Mesodermal cell (in vitro differentiated cells): ENCODE data around the gene NODAL.
A peak's percentile ranks its signal among the peaks of the same experiment; 100 is the strongest.

ENCODE experiments used
- H3K27ac ChIP-seq: 2 replicates; pipeline ENCODE4 v1.7.0; 2013; ENCODE audit warnings: mild to moderate bottlenecking, low read depth, low read length, moderate library complexity; ENCODE audit not compliant: severe bottlenecking
- H3K36me3 ChIP-seq: 2 replicates; pipeline ENCODE4 v1.7.1; 2013; ENCODE audit warnings: mild to moderate bottlenecking, low read length, moderate library complexity; ENCODE audit not compliant: control insufficient read depth, insufficient read depth
- H3K4me1 ChIP-seq: one replicate; pipeline ENCODE4 v1.7.1; 2013; ENCODE audit warnings: mild to moderate bottlenecking, low read length; ENCODE audit not compliant: insufficient read depth, control insufficient read depth, poor library complexity, severe bottlenecking
- H3K4me3 ChIP-seq: 2 replicates; pipeline ENCODE4 v1.7.0; 2013; ENCODE audit warnings: low read length, control low read depth, mild to moderate bottlenecking; ENCODE audit not compliant: insufficient read depth, poor library complexity, severe bottlenecking; ENCODE audit errors: extremely low read depth
- H3K9me3 ChIP-seq: 2 replicates; pipeline ENCODE4 v1.7.1; 2013; ENCODE audit warnings: mild to moderate bottlenecking, low read length, moderate library complexity; ENCODE audit not compliant: control insufficient read depth
- WGBS, 2 experiments: methylation state at CpG; one replicate each; pipeline ENCODE4 v1.1.5; 2013; ENCODE audit warnings: missing lambda C conversion rate in 2 of 2; ENCODE audit not compliant: insufficient coverage in 2 of 2; 5-methylcytosine and 5-hydroxymethylcytosine counted together

Gene NODAL

GRCh38 chr10:70444744-70445143, 3.3 kb upstream of the NODAL start:
- Histone ChIP-seq H3K27ac (no peak overlapping the region), H3K36me3 (no peaks in the 10 kb centered on the region), H3K4me3 (no peak overlapping the region), H3K4me1 (peaks cover 5% of the 10 kb centered on the region), H3K9me3 (no peaks in the 10 kb centered on the region)
- 80 to 100% methylated on average over 2 of the region's 4 CpGs for WGBS, 2 experiments

- WGBS, 2 experiments: 30 to 46% methylated on average over 5 to 6 of the region's 6 CpGs
- peaks cover 5% of the 10 kb centered on the region for H3K4me1 ChIP-seq
- H3K4me3 ChIP-seq: no peak overlapping the region
- no peaks in the 10 kb centered on the region for H3K9me3 ChIP-seq
- no peak overlapping the region for H3K27ac ChIP-seq
- H3K36me3 ChIP-seq: no peaks in the 10 kb centered on the region
Measured at GRCh38 chr10:70442332-70442988, 979 bp upstream of the NODAL start.

GRCh38 chr10:70441895-70442309, 421 bp upstream of the NODAL start:
- H3K4me3 ChIP-seq: no peak overlapping the region
- no peak overlapping the region for H3K27ac ChIP-seq
- H3K4me1 ChIP-seq: peaks cover 5% of the 10 kb centered on the region
- WGBS, 2 experiments: 4 to 7% methylated on average over 12 of the region's 12 CpGs
- H3K36me3 ChIP-seq: no peaks in the 10 kb centered on the region
- H3K9me3 ChIP-seq: no peaks in the 10 kb centered on the region

- Histone ChIP-seq H3K4me1 (peaks cover 5% of the 10 kb centered on the region), H3K36me3 (no peaks in the 10 kb centered on the region), H3K27ac (no peak overlapping the region), H3K4me3 (peak overlapping the region; percentile 14), H3K9me3 (no peaks in the 10 kb centered on the region)
- WGBS, 2 experiments: 1 to 2% methylated on average over 56 to 64 of the region's 69 CpGs
Measured at GRCh38 chr10:70440296-70441160, 953 bp downstream of the NODAL start.

GRCh38 chr10:70437721-70438120, 3.8 kb downstream of the NODAL start:
- Histone ChIP-seq H3K36me3 (no peaks in the 10 kb centered on the region), H3K4me3 (no peak overlapping the region)
- WGBS, 2 experiments: 80% methylated on average over 1 to 2 of the region's 5 CpGs

GRCh38 chr10:70435241-70436085, 6.0 kb downstream of the NODAL start:
- 91 to 94% methylated on average over 12 to 17 of the region's 19 CpGs for WGBS, 2 experiments
- Histone ChIP-seq H3K9me3 (no peaks in the 10 kb centered on the region), H3K4me1 (peaks cover 6% of the 10 kb centered on the region), H3K27ac (no peak overlapping the region), H3K4me3 (no peak overlapping the region), H3K36me3 (peaks cover 12% of the 10 kb centered on the region)

More at GRCh38 chr10:70437721-70438120, 3.8 kb downstream of the NODAL start:
- Histone ChIP-seq H3K27ac (no peak overlapping the region), H3K4me1 (peaks cover 5% of the 10 kb centered on the region), H3K9me3 (no peaks in the 10 kb centered on the region)

- WGBS, 2 experiments: 75 to 96% methylated on average over 4 of the region's 9 CpGs
- no peaks in the 10 kb centered on the region for H3K9me3 ChIP-seq
Measured at GRCh38 chr10:70433581-70434280, 7.8 kb downstream of the NODAL start.

GRCh38 chr10:70432561-70433263, 8.8 kb downstream of the NODAL start:
- Histone ChIP-seq H3K4me1 (peaks cover 8% of the 10 kb centered on the region), H3K9me3 (no peaks in the 10 kb centered on the region), H3K27ac (no peak overlapping the region), H3K4me3 (no peak overlapping the region), H3K36me3 (peaks cover 38% of the 10 kb centered on the region)
- WGBS, 2 experiments: 94 to 96% methylated on average over 4 to 5 of the region's 6 CpGs

More at GRCh38 chr10:70433581-70434280, 7.8 kb downstream of the NODAL start:
- peaks cover 27% of the 10 kb centered on the region for H3K36me3 ChIP-seq
- H3K4me3 ChIP-seq: no peak overlapping the region
- H3K4me1 ChIP-seq: peaks cover 8% of the 10 kb centered on the region
- no peak overlapping the region for H3K27ac ChIP-seq

GRCh38 chr10:70432101-70432500, 9.4 kb downstream of the NODAL start:
- peaks cover 44% of the 10 kb centered on the region for H3K36me3 ChIP-seq
- 94% methylated on average over 3 of the region's 4 CpGs for WGBS, 2 experiments
- H3K4me3 ChIP-seq: no peak overlapping the region
- H3K4me1 ChIP-seq: peaks cover 8% of the 10 kb centered on the region
- H3K27ac ChIP-seq: no peak overlapping the region
- H3K9me3 ChIP-seq: no peaks in the 10 kb centered on the region
